B cell (primary cell): ENCODE results near the gene NOS1AP. TPM values are rescaled to one million over a fixed set of nuclear protein-coding genes. Genes with fewer than 3 reads are reported as not detected.

ENCODE experiments used
- ATAC-seq: fragments of 200-7000 bp; cut with Tn5 transposase; one replicate; pipeline ENCODE4 v1.10.0; 2021; ENCODE audit warnings: low read depth, mild to moderate bottlenecking, moderate number of reproducible peaks, moderate library complexity
- CTCF ChIA-PET: fragments of 350-600 bp; sonication (Branson Sonifier 250); formaldehyde crosslinking; loops from one replicate; lab custom pipeline; 2021; ENCODE audit warnings: antibody characterized with exemption, inconsistent platforms; lab: Charles Lee
- POLR2A ChIA-PET: fragments of 350-600 bp; sonication (Branson Sonifier 250); formaldehyde crosslinking; loops from one replicate; lab custom pipeline; 2021; ENCODE audit warnings: antibody characterized with exemption; lab: Charles Lee
- DNase-seq: peaks from one replicate; pipeline ENCODE4 v3.0.0; 2013
- H2AFZ ChIP-seq: 2 replicates; pipeline ENCODE4 v1.6.1; 2012; ENCODE audit warnings: mild to moderate bottlenecking, low read depth, low read length; ENCODE audit not compliant: insufficient read depth, poor library complexity, severe bottlenecking
- H3K27ac ChIP-seq, 2 donors: 1 replicate in 1 of 2; 2 replicates in 1 of 2; pipeline ENCODE4 v1.5.1; 2012 to 2013; ENCODE audit warnings: low read length in 2 of 2, mild to moderate bottlenecking in 2 of 2, moderate library complexity in 1 of 2
- H3K27me3 ChIP-seq, 4 experiments: fragments of 200-600 bp in 1 of 4; sonication (generic) in 1 of 4; replicated peaks in 1 of 4; 1 replicate in 2 of 4; 2 replicates in 2 of 4; pipeline versions ENCODE4 v1.6.1 to v1.7.0; 2013 to 2016; ENCODE audit warnings: low read length in 3 of 4, mild to moderate bottlenecking in 2 of 4, mixed read lengths in 1 of 4, moderate library complexity in 1 of 4; ENCODE audit not compliant: insufficient read depth in 4 of 4, control insufficient read depth in 3 of 4; ENCODE audit errors: control extremely low read depth in 1 of 4
- H3K36me3 ChIP-seq, 2 experiments: replicated peaks in 1 of 2; 1 replicate in 1 of 2; 2 replicates in 1 of 2; pipeline versions ENCODE4 v1.6.1 to v1.7.1; 2013; ENCODE audit warnings: low read length in 1 of 2; ENCODE audit not compliant: insufficient read depth in 2 of 2, control insufficient read depth in 1 of 2; ENCODE audit errors: control extremely low read depth in 1 of 2, extremely low read depth in 1 of 2
- H3K4me1 ChIP-seq, 2 donors: fragments of 200-600 bp in 1 of 2; sonication (generic) in 1 of 2; 1 replicate in 1 of 2; 2 replicates in 1 of 2; pipeline versions ENCODE4 v1.5.1 to v1.6.1; 2013 to 2017; ENCODE audit warnings: low read length in 2 of 2; ENCODE audit not compliant: control insufficient read depth in 2 of 2, insufficient read depth in 2 of 2
- H3K4me2 ChIP-seq: replicated peaks from 2 replicates; pipeline ENCODE3; 2012; ENCODE audit warnings: mild to moderate bottlenecking, low read depth, low read length; ENCODE audit not compliant: poor library complexity, severe bottlenecking
- H3K4me3 ChIP-seq, 5 experiments: fragments of 200-600 bp in 1 of 5; sonication (generic) in 1 of 5; 1 replicate in 3 of 5; 2 replicates in 2 of 5; pipeline versions ENCODE4 v1.5.1 to v1.7.0; 2011 to 2016; ENCODE audit warnings: low read length in 4 of 5, mild to moderate bottlenecking in 4 of 5, low read depth in 2 of 5, control low read depth in 1 of 5, moderate library complexity in 1 of 5; ENCODE audit not compliant: insufficient read depth in 1 of 5; ENCODE audit errors: control extremely low read depth in 1 of 5, extremely low read depth in 1 of 5
- H3K79me2 ChIP-seq: fragments of 200-600 bp; sonication (generic); one replicate; pipeline ENCODE4 v1.6.0; 2016; ENCODE audit warnings: low read length; ENCODE audit not compliant: control insufficient read depth, insufficient read depth
- H3K9ac ChIP-seq: fragments of 200-600 bp; sonication (generic); 2 replicates; pipeline ENCODE4 v1.6.1; 2017; ENCODE audit warnings: mild to moderate bottlenecking, low read length, moderate library complexity
- H3K9me3 ChIP-seq, 3 donors: one replicate each; pipeline versions ENCODE4 v1.6.1 to v1.7.1; 2013; ENCODE audit warnings: low read length in 2 of 3; ENCODE audit not compliant: control insufficient read depth in 2 of 3, insufficient read depth in 1 of 3; ENCODE audit errors: control extremely low read depth in 1 of 3
- H4K20me1 ChIP-seq: 2 replicates; pipeline ENCODE4 v1.6.0; 2012; ENCODE audit warnings: mild to moderate bottlenecking, low read length; ENCODE audit not compliant: insufficient read depth, control insufficient read depth, poor library complexity, severe bottlenecking
- H3K27ac Mint-ChIP-seq: one replicate; pipeline ENCODE4 v1.8.0; 2021; ENCODE audit warnings: mixed read lengths
- H3K27me3 Mint-ChIP-seq: one replicate; pipeline ENCODE4 v1.8.0; 2021; ENCODE audit warnings: mixed read lengths
- H3K4me1 Mint-ChIP-seq: one replicate; pipeline ENCODE4 v1.8.0; 2021; ENCODE audit warnings: mixed read lengths
- H3K4me3 Mint-ChIP-seq: one replicate; pipeline ENCODE4 v1.8.0; 2021; ENCODE audit warnings: mixed read lengths
- H3K9me3 Mint-ChIP-seq: one replicate; pipeline ENCODE4 v1.8.0; 2022; ENCODE audit warnings: mixed read lengths; ENCODE audit not compliant: insufficient read depth
- EZH2 ChIP-seq: IDR thresholded peaks from 2 replicates; pipeline ENCODE4 v1.6.1; 2012; ENCODE audit warnings: borderline replicate concordance, low read depth, mild to moderate bottlenecking, moderate library complexity, low read length; ENCODE audit not compliant: insufficient read depth, poor library complexity, severe bottlenecking
- WGBS: methylation state at CpG from one replicate; pipeline ENCODE4 v1.1.5; 2013; ENCODE audit warnings: missing lambda C conversion rate; ENCODE audit not compliant: insufficient coverage; 5-methylcytosine and 5-hydroxymethylcytosine counted together
- intact Hi-C: fragments of 100-400 bp; cut with micrococcal nuclease; formaldehyde crosslinking; loops from one replicate; pipeline ENCODE4 v1.10.0; 2022
- polyA plus RNA-seq: library from polyadenylated mRNA; depleted of rRNA; stranded (reverse); fragments of >200 nt; gene quantifications from 2 replicates; pipeline ENCODE4 v1.2.3, GENCODE V29; 2012
- total RNA-seq, 2 donors: library from RNA; stranded (reverse); fragments of 120-200 nt in 1 of 2; gene quantifications; 1 replicate in 1 of 2; 2 replicates in 1 of 2; pipeline versions ENCODE4 v1.2.3 to v1.2.4, GENCODE V29; 2013 to 2022
- TF ChIP-seq, protein P1 (sequence below): fragments of 200-600 bp; IDR thresholded peaks from one replicate; pipeline ENCODE4 v1.8.0; 2022; ENCODE audit warnings: antibody characterized with exemption, mild to moderate bottlenecking

Gene NOS1AP
- total and polyA plus RNA-seq, 2 donors (not counting 1 experiment from before 2014, with no cell fraction given), result 0.32 TPM; not detected in 1

DNA sequence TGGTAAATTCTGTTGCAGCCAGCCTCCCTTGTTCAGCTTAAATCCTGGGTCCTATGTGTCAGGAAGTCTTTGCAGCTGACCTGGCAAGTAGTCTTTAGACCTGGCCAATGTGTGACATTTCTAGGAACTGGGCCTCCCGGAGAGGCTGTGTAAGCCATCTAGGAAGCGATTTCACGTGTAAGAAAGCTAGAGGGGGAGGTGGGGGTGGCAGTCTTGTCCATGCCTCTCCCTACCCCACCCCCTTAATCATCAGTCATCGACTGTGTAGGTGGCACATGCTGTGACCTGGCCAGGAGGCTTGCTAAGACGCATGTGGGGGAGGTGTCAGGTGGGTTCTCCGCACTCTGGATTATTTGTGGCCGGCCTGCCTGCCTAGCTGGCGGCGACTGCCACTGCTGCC lies 320.5 kb downstream of the NOS1AP start:
- CTCF ChIA-PET, result interaction anchor here (1.3 kb wide), 1 partner anchor 334 kb away, joined by 6 read pairs; no protein-coding TSS in a partner anchor
- no peaks in the 10 kb centered on the region for H3K79me2 ChIP-seq
- no peak overlapping the region for H2AFZ ChIP-seq
- DNase-seq (no peak), ATAC-seq (no peak)
- no peak overlapping the region for H3K4me3 ChIP-seq
- no peak overlapping the region for H3K9ac ChIP-seq
- H4K20me1 ChIP-seq, result no peaks in the 10 kb centered on the region
- peaks cover 21% of the 10 kb centered on the region for H3K27me3 Mint-ChIP-seq
- no peaks in the 10 kb centered on the region for H3K27me3 ChIP-seq
- H3K9me3 ChIP-seq, result no peaks in the 10 kb centered on the region
- POLR2A ChIA-PET, result no interaction called here
- no peak for TF ChIP-seq EZH2
- TF ChIP-seq, protein P1, sequence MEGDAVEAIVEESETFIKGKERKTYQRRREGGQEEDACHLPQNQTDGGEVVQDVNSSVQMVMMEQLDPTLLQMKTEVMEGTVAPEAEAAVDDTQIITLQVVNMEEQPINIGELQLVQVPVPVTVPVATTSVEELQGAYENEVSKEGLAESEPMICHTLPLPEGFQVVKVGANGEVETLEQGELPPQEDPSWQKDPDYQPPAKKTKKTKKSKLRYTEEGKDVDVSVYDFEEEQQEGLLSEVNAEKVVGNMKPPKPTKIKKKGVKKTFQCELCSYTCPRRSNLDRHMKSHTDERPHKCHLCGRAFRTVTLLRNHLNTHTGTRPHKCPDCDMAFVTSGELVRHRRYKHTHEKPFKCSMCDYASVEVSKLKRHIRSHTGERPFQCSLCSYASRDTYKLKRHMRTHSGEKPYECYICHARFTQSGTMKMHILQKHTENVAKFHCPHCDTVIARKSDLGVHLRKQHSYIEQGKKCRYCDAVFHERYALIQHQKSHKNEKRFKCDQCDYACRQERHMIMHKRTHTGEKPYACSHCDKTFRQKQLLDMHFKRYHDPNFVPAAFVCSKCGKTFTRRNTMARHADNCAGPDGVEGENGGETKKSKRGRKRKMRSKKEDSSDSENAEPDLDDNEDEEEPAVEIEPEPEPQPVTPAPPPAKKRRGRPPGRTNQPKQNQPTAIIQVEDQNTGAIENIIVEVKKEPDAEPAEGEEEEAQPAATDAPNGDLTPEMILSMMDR, result no peak
- no peak overlapping the region for H3K27ac ChIP-seq
- H3K36me3 ChIP-seq, result no peaks in the 10 kb centered on the region
- no peak overlapping the region for H3K4me3 Mint-ChIP-seq
- H3K4me2 ChIP-seq, result no peak overlapping the region
- H3K4me1 Mint-ChIP-seq, result peaks cover 10% of the 10 kb centered on the region
- intact Hi-C loops, result no loop called here
- H3K4me1 ChIP-seq, result peaks cover 3 to 5% of the 10 kb centered on the region in 2 donors
- no peak overlapping the region for H3K27ac Mint-ChIP-seq
- no peaks in the 10 kb centered on the region for H3K9me3 Mint-ChIP-seq
- WGBS, result 97% methylated on average over 5 of the region's 9 CpGs

DNA sequence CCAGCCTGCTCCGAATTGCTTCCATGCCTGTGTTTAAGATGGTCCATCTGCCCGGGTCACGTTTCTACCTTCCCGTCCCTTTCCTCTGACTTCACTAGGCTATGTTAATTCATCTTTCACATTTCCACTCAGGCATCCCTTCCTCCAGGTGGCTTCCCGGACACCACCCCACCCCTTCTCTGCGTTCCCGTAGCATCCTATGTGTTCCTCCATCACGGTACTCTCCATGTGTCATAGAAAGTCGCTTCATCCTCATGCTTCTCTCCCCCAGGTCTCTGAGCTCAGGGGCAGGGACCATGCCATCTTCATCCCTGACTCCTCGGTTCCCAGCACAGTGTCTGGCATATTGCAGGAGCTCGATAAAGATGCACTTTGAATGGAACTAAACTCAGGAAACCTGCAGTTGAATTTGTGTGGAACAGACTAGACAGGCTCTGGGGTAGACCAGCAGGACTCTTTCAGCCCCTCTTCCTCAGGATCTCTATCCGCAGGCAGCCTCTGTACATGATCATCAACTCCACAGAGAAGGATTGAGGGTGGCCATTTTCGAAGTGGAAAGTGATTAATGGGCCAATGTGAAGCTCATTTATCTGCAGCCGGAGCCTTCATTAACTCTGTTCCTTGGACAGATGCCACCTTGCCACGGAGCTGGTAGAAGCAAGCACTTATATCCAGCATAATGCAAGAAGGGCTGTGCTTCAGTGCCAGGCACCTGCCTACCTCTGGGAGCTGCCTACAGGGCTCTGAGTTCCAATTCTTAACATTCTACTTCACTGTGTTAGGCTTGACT lies 321.1 kb downstream of the NOS1AP start:
- Mint-ChIP-seq H3K4me3 (no peak overlapping the region), H3K27me3 (peaks cover 21% of the 10 kb centered on the region), H3K27ac (no peak overlapping the region), H3K9me3 (no peaks in the 10 kb centered on the region), H3K4me1 (peaks cover 10% of the 10 kb centered on the region)
- Histone ChIP-seq H3K79me2 (no peaks in the 10 kb centered on the region), H3K36me3 (no peaks in the 10 kb centered on the region), H3K9me3 (no peaks in the 10 kb centered on the region), H3K27ac (no peak overlapping the region), H3K4me1 (peaks cover 3 to 5% of the 10 kb centered on the region in 2 donors), H3K27me3 (no peaks in the 10 kb centered on the region), H2AFZ (no peak overlapping the region), H3K4me3 (no peak overlapping the region), H4K20me1 (no peaks in the 10 kb centered on the region), H3K4me2 (no peak overlapping the region), H3K9ac (no peak overlapping the region)
- no peak for TF ChIP-seq EZH2
- TF ChIP-seq, protein P1, result no peak
- no peak for ATAC-seq
- ChIA-PET CTCF (no interaction called here), POLR2A (no interaction called here)
- intact Hi-C loops, result no loop called here
- 85% methylated on average over 11 of the region's 15 CpGs for WGBS
- no peak for DNase-seq
